Central memory CD8-positive, alpha-beta T cell (primary cell): ENCODE results near the gene INTS7.
"Not testable (repeated sequence)": the region's sequence is repeated elsewhere in the genome, so short reads cannot be mapped to it uniquely, and the experiment has no call there.

Experiments
- ATAC-seq: fragments of 150-1000 bp; cut with Tn5 transposase; replicated peaks from 2 replicates; pipeline ENCODE4 v1.10.0; 2022; ENCODE audit warnings: mild to moderate bottlenecking, moderate FRiP score, moderate number of reproducible peaks; ENCODE audit not compliant: poor library complexity, severe bottlenecking; ENCODE audit errors: extremely low read depth
- DNase-seq, 2 donors: peaks; one replicate each; pipeline ENCODE4 v3.0.0; 2021; ENCODE audit warnings: low spot score in 2 of 2
- H3K27ac Mint-ChIP-seq: one replicate; pipeline ENCODE4 v1.8.0; 2022; ENCODE audit warnings: low read depth, mild to moderate bottlenecking, moderate library complexity, mixed read lengths
- H3K27me3 Mint-ChIP-seq: one replicate; pipeline ENCODE4 v1.8.0; 2022; ENCODE audit warnings: mixed read lengths
- H3K36me3 Mint-ChIP-seq: one replicate; pipeline ENCODE4 v1.8.0; 2022; ENCODE audit warnings: mild to moderate bottlenecking, moderate library complexity, mixed read lengths; ENCODE audit not compliant: insufficient read depth
- H3K4me1 Mint-ChIP-seq: one replicate; pipeline ENCODE4 v1.8.0; 2022; ENCODE audit warnings: mixed read lengths
- H3K4me3 Mint-ChIP-seq: one replicate; pipeline ENCODE4 v1.8.0; 2022; ENCODE audit warnings: mild to moderate bottlenecking, moderate library complexity, mixed read lengths
- H3K9me3 Mint-ChIP-seq: one replicate; pipeline ENCODE4 v1.8.0; 2022; ENCODE audit warnings: mixed read lengths

Gene INTS7

GRCh38 chr1:211991695-211992094 is 43.7 kb downstream of the INTS7 start:
- Mint-ChIP-seq H3K27me3 (no peaks in the 10 kb centered on the region), H3K9me3 (no peaks in the 10 kb centered on the region), H3K4me1 (no peaks in the 10 kb centered on the region), H3K36me3 (peaks cover 4% of the 10 kb centered on the region), H3K4me3 (no peak overlapping the region), H3K27ac (peak overlapping the region; percentile 7)
- no peak for ATAC-seq
- DNase-seq, result no peak

GRCh38 chr1:211986628-211987254 is 48.6 kb downstream of the INTS7 start:
- Mint-ChIP-seq H3K4me1 (no peaks in the 10 kb centered on the region), H3K4me3 (no peak overlapping the region), H3K36me3 (peaks cover 14% of the 10 kb centered on the region), H3K27ac (no peak overlapping the region), H3K9me3 (no peaks in the 10 kb centered on the region), H3K27me3 (no peaks in the 10 kb centered on the region)
- ATAC-seq (no peak), DNase-seq (no peak)

DNA sequence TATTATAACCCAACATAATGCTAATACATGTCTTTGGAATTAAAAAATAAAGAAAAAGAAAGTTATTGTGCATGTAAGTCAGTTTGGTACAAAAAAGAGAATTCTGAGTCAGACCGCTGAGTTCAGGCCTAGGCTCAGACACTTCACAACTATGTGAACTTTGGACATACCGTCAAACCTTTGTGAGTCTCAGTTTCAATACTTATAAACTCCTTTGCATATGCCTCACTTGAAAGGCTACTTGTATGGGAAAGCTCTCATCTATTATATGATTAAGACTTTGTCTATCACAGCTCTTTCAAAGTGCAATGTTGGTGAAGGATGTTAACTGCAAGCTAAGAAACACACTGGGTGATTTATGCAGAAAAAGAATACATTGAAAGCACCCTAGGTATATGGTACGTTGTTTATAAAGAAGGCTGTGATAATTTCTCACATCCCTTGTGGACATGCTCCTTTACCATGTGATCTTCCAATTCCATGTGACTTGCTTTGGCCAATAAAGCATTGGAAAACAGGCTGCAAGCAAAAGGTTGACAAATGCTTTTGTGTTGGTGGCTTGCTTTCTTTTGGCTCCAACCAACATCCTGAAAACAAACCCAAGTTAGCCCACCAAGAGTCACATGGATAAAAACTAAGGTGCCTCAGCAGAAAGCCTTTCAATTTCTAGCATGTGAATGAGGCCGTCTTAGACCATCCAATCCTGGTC is 49.6 kb downstream of the INTS7 start:
- Mint-ChIP-seq H3K4me3 (no peak overlapping the region), H3K4me1 (no peaks in the 10 kb centered on the region), H3K27ac (no peak overlapping the region), H3K27me3 (no peaks in the 10 kb centered on the region), H3K36me3 (peaks cover 14% of the 10 kb centered on the region), H3K9me3 (no peaks in the 10 kb centered on the region)
- DNase-seq (no peak), ATAC-seq (no peak)

- H3K36me3 Mint-ChIP-seq, result peaks cover 30% of the 10 kb centered on the region
- H3K4me1 Mint-ChIP-seq, result no peaks in the 10 kb centered on the region
- H3K4me3 Mint-ChIP-seq, result no peak overlapping the region
- no peaks in the 10 kb centered on the region for H3K9me3 Mint-ChIP-seq
- no peak overlapping the region for H3K27ac Mint-ChIP-seq
- no peaks in the 10 kb centered on the region for H3K27me3 Mint-ChIP-seq
- no peak for ATAC-seq
- DNase-seq, result no peak
Observed at GRCh38 chr1:211978596-211978995, 56.8 kb downstream of the INTS7 start.

DNA sequence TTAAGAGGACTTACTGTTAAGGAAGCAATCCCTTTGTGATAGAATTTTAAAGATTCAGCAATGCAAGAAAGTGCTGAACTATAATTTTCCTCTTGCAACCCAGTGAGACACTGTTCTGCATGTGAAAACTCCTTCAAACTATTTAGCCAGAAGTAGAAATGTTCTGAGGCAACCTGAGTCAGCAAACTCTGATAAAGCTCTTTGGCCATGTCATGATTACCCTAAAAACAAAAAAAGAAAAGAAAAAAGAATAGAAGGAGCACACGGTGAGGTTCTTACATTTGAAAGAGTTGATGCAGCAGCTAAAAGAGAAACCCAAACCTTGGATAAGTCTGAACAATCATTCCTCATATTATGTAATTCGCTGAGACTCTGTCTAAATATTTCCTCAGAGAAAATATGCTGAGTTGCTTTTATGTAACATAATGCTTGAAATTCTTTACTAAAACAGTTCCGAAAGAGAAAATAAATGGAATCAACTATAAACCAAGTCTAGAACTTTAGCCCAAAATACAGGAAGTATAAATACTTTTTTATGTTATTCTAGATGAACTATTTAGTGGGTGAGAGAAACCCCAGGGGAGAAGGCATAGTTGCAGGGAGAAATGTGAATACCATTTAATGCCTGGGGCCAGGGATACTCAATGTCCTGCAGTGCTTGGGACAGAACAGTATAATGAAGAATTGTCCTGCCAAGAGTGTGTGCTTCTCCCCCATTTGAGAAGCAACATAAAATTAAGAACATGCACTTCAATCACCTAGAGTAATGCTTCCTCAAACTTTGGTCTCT is 60.0 kb downstream of the INTS7 start:
- Mint-ChIP-seq H3K4me3 (no peak overlapping the region), H3K36me3 (peaks cover 25% of the 10 kb centered on the region)

DNA sequence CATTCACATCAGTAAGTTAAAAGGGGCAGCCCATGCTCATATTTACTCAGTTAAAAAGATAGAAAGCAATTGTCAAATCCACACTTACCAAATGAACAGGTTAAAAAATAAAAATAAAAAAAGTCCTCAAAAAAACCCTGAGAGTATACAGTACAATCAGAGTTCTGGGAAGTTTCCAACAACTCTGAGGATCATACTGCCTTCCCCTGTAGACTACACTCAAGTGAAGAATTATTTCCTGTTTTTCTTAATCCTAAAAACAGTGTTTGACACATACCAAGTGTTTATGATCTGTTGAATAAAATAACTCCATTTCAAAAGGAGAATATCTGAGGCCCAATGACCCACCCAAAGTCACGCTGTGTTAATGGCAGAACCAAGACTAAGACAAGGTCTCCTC is 61.8 kb downstream of the INTS7 start:
- Mint-ChIP-seq H3K27ac (no peak overlapping the region), H3K27me3 (no peaks in the 10 kb centered on the region), H3K4me1 (no peaks in the 10 kb centered on the region), H3K4me3 (no peak overlapping the region), H3K9me3 (no peaks in the 10 kb centered on the region), H3K36me3 (peaks cover 21% of the 10 kb centered on the region)
- no peak for DNase-seq
- no peak for ATAC-seq

More for the DNA sequence above, 60.0 kb downstream of the INTS7 start:
- Mint-ChIP-seq H3K4me1 (no peaks in the 10 kb centered on the region), H3K27me3 (no peaks in the 10 kb centered on the region), H3K27ac (no peak overlapping the region), H3K9me3 (no peaks in the 10 kb centered on the region)
- DNase-seq (no peak), ATAC-seq (no peak)

DNA sequence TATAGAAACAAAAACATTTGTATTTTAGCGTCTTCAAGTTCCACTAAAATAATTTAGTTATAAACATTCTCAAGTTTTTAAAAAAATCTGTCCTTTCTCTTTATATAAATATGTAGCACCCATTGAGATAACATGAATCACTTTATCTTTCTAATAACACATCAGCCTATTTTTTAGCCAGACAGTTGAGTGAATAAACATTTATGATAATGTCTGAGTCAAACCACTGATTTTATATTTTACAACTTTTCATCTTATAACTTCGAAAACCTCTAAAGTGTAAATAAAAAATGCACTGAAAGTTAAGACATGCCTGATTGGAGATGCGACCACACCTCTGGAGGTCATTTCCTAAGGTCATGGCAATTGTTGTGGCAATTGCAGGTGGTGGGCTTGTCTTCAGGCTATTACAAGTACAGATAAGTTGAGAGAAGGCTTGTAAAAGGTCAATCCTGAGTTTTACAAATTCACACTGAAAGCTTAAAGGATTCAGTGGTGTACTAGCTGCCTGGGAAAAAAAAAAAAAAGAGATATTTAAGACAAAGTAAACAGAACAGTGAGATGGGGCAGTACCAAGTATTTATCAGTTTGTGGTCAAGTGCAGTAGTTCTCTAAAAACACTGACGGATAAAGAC is 67.0 kb downstream of the INTS7 start:
- Mint-ChIP-seq H3K27me3 (no peaks in the 10 kb centered on the region), H3K9me3 (no peaks in the 10 kb centered on the region), H3K36me3 (peaks cover 13% of the 10 kb centered on the region), H3K27ac (peak overlapping the region; percentile 55), H3K4me3 (no peak overlapping the region), H3K4me1 (no peaks in the 10 kb centered on the region)
- ATAC-seq (no peak), DNase-seq (no peak)

DNA sequence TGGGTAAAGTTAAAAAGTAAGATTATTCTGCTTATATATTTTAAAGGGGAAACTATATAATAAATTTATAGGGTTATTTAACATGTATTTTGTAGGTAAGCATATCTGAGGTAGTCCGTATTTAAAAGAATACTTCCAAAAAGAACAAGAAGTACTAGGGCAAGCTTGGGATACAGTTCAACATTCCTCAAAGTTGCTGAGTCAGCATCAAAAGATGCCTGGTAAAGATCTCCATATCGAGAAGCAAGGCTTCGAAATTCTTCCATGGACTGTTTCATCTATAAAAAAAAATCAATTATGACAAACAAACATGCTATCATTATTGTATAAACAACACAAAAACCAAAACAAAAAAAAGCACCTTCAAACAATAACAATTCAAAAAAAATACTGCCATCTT is 67.7 kb downstream of the INTS7 start:
- H3K4me3 Mint-ChIP-seq, result no peak overlapping the region
- ATAC-seq (no peak), DNase-seq (no peak)
- H3K36me3 Mint-ChIP-seq, result peaks cover 13% of the 10 kb centered on the region
- H3K27ac Mint-ChIP-seq, result no peak overlapping the region
- no peaks in the 10 kb centered on the region for H3K27me3 Mint-ChIP-seq
- no peaks in the 10 kb centered on the region for H3K9me3 Mint-ChIP-seq
- H3K4me1 Mint-ChIP-seq, result no peaks in the 10 kb centered on the region

- H3K4me3 Mint-ChIP-seq, result no peak overlapping the region
Observed at GRCh38 chr1:211965108-211965805, 70.1 kb downstream of the INTS7 start.

DNA sequence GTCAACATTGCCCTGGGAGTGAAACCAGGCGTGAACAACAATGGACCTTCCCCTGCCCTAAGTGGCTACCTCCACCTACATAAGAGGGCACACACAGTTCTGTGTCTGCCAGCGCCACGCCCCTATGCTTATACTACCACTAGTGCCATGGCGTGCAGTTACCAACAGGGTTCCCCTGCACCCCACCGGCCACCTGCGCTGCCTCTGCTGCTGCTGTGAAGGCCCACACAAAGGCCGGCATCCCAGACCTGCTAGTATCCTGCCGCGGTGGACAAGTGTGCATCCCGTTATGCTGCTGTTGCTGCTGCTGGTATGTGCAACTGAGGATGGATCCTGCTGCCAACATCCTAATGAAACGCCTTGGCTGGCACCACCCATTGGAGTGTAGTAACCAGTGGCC is 75.7 kb downstream of the INTS7 start:
- Mint-ChIP-seq H3K27me3 (no peaks in the 10 kb centered on the region), H3K4me3 (no peak overlapping the region), H3K9me3 (no peaks in the 10 kb centered on the region), H3K36me3 (peaks cover 10% of the 10 kb centered on the region), H3K4me1 (no peaks in the 10 kb centered on the region), H3K27ac (no peak overlapping the region)
- DNase-seq (no peak), ATAC-seq (no peak)

More at GRCh38 chr1:211965108-211965805, 70.1 kb downstream of the INTS7 start:
- Mint-ChIP-seq H3K36me3 (peaks cover 16% of the 10 kb centered on the region), H3K27me3 (no peaks in the 10 kb centered on the region), H3K9me3 (no peaks in the 10 kb centered on the region), H3K27ac (no peak overlapping the region), H3K4me1 (no peaks in the 10 kb centered on the region)
- ATAC-seq, result no peak
- DNase-seq, result no peak

DNA sequence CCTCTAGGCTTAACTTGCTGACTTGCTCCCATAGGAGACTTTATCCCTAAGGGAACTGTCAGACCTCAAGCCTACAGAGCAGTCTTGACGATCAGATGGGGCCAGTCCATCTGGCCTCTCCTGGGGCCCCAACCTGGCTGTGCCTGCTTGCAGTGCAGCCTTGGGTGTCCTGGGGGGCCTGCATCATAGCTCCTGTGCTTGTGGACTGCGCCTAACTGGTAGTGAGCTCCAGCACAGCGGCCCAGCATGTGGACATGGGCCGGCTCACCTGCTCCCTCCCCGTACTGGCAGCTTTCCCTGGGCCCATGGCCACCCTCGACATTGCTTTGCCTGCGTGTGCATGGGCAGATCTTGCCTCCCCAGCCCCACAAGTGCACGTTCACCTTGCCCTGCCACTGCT is 76.1 kb downstream of the INTS7 start:
- Mint-ChIP-seq H3K36me3 (peaks cover 8% of the 10 kb centered on the region), H3K4me1 (no peaks in the 10 kb centered on the region), H3K4me3 (no peak overlapping the region), H3K27ac (no peak overlapping the region), H3K9me3 (no peaks in the 10 kb centered on the region), H3K27me3 (no peaks in the 10 kb centered on the region)
- ATAC-seq, result no peak
- DNase-seq, result no peak

GRCh38 chr1:211954028-211954427 is 81.3 kb downstream of the INTS7 start:
- not testable (repeated sequence) for H3K4me1 Mint-ChIP-seq, H3K9me3 Mint-ChIP-seq, DNase-seq, ATAC-seq, H3K27me3 Mint-ChIP-seq, H3K4me3 Mint-ChIP-seq, H3K27ac Mint-ChIP-seq, H3K36me3 Mint-ChIP-seq
